Prostate gland (tissue), 2 donors: ENCODE results near the gene SLC25A21. TPM values are rescaled to one million over a fixed set of nuclear protein-coding genes. Genes with fewer than 3 reads are reported as not detected.

Experiments used
- DNase-seq: peaks from one replicate; pipeline ENCODE4 v3.0.0-alpha.2; 2019; ENCODE audit warnings: low spot score
- H3K27ac ChIP-seq, 2 donors: fragments of 200-600 bp; sonication (generic); 2 replicates each; pipeline ENCODE4 v1.5.1; 2017 to 2019
- H3K27me3 ChIP-seq: fragments of 200-600 bp; sonication (generic); replicated peaks from 2 replicates; pipeline ENCODE4 v1.5.1; 2019; ENCODE audit not compliant: insufficient read depth
- H3K36me3 ChIP-seq, 2 donors: fragments of 200-600 bp; sonication (generic); 1 replicate in 1 of 2; 2 replicates in 1 of 2; pipeline versions ENCODE4 v1.5.1 to v1.8.1; 2017 to 2019
- H3K4me1 ChIP-seq: fragments of 200-600 bp; sonication (generic); replicated peaks from 2 replicates; pipeline ENCODE4 v1.5.1; 2019
- H3K4me3 ChIP-seq, 2 donors: fragments of 200-600 bp; sonication (generic); 2 replicates each; pipeline ENCODE4 v1.5.1; 2017 to 2019
- H3K9me3 ChIP-seq: fragments of 200-600 bp; sonication (generic); 2 replicates; pipeline ENCODE4 v1.5.1; 2017
- POLR2A ChIP-seq: fragments of 450-650 bp; IDR thresholded peaks from one replicate; pipeline ENCODE4 v1.6.1; 2016; ENCODE audit warnings: antibody characterized with exemption, mild to moderate bottlenecking
- POLR2AphosphoS5 ChIP-seq: sonication (generic); formaldehyde crosslinking; IDR thresholded peaks from one replicate; pipeline ENCODE4 v1.6.1; 2017; ENCODE audit warnings: antibody characterized with exemption
- WGBS: methylation state at CpG from one replicate; pipeline ENCODE4 v1.1.5; 2018; 5-methylcytosine and 5-hydroxymethylcytosine counted together
- intact Hi-C: fragments of 100-400 bp; cut with DNase I; formaldehyde crosslinking; loops from one replicate; pipeline ENCODE4 v1.14.2; 2022
- total RNA-seq, 2 donors: library from RNA; depleted of rRNA; stranded (reverse); fragments of >200 nt; gene quantifications; one replicate each; pipeline ENCODE4 v1.1.0, GENCODE V29; 2016
- TF ChIP-seq, protein P1 (sequence below), 4 experiments: fragments of 200-600 bp in 2 of 4; fragments of 450-650 bp in 2 of 4; sonication (generic) in 2 of 4; IDR thresholded peaks; 1 replicate in 3 of 4; 2 replicates in 1 of 4; pipeline ENCODE4 v1.5.1; 2016 to 2019; ENCODE audit warnings: antibody characterized with exemption in 4 of 4, mild to moderate bottlenecking in 2 of 4, moderate library complexity in 2 of 4

Gene SLC25A21
- total RNA-seq, 2 donors from 2014 or later: 1.5 to 7.7 TPM

DNA sequence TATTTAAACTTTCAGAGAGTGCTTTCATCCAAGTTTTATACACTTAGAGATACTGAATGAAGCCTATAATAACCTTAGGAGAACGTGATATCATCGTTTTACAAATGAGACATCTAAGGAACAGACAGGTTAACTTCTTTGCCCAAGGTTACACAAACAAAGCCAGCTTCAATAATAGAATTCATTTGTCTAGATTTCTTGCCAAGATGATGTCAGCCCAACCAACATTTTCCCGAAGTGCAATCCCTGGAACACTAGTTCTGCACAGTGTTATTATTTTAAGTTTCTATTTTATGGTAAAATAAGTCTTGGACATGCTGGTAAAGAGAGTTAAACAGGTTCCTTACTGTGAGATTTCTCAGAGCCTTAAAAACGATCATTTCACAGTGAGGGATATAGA lies 174.6 kb downstream of the SLC25A21 start:
- no peak overlapping the region for H3K27ac ChIP-seq
- no peaks in the 10 kb centered on the region for H3K4me1 ChIP-seq
- TF ChIP-seq, protein P1, sequence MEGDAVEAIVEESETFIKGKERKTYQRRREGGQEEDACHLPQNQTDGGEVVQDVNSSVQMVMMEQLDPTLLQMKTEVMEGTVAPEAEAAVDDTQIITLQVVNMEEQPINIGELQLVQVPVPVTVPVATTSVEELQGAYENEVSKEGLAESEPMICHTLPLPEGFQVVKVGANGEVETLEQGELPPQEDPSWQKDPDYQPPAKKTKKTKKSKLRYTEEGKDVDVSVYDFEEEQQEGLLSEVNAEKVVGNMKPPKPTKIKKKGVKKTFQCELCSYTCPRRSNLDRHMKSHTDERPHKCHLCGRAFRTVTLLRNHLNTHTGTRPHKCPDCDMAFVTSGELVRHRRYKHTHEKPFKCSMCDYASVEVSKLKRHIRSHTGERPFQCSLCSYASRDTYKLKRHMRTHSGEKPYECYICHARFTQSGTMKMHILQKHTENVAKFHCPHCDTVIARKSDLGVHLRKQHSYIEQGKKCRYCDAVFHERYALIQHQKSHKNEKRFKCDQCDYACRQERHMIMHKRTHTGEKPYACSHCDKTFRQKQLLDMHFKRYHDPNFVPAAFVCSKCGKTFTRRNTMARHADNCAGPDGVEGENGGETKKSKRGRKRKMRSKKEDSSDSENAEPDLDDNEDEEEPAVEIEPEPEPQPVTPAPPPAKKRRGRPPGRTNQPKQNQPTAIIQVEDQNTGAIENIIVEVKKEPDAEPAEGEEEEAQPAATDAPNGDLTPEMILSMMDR (IDR thresholded peaks at IDR 0.05): no peak
- no peak for TF ChIP-seq POLR2AphosphoS5
- TF ChIP-seq POLR2A: no peak
- H3K27me3 ChIP-seq: no peaks in the 10 kb centered on the region
- WGBS: 13% methylated on average over 4 of the region's 4 CpGs
- intact Hi-C loops: no loop called here
- no peak for DNase-seq
- no peaks in the 10 kb centered on the region for H3K36me3 ChIP-seq
- H3K4me3 ChIP-seq: no peak overlapping the region
- H3K9me3 ChIP-seq: no peaks in the 10 kb centered on the region

- Histone ChIP-seq H3K36me3 (no peaks in the 10 kb centered on the region), H3K4me3 (no peak overlapping the region), H3K27ac (no peak overlapping the region), H3K27me3 (no peaks in the 10 kb centered on the region), H3K9me3 (no peaks in the 10 kb centered on the region), H3K4me1 (no peaks in the 10 kb centered on the region)
- WGBS: 87% methylated on average over 5 of the region's 5 CpGs
- TF ChIP-seq, protein P1 (IDR thresholded peaks at IDR 0.05): no peak
- no peak for TF ChIP-seq POLR2A
- TF ChIP-seq POLR2AphosphoS5: no peak
- no peak for DNase-seq
- intact Hi-C loops: no loop called here
Measured at GRCh38 chr14:36996857-36997590, 175.4 kb downstream of the SLC25A21 start.

DNA sequence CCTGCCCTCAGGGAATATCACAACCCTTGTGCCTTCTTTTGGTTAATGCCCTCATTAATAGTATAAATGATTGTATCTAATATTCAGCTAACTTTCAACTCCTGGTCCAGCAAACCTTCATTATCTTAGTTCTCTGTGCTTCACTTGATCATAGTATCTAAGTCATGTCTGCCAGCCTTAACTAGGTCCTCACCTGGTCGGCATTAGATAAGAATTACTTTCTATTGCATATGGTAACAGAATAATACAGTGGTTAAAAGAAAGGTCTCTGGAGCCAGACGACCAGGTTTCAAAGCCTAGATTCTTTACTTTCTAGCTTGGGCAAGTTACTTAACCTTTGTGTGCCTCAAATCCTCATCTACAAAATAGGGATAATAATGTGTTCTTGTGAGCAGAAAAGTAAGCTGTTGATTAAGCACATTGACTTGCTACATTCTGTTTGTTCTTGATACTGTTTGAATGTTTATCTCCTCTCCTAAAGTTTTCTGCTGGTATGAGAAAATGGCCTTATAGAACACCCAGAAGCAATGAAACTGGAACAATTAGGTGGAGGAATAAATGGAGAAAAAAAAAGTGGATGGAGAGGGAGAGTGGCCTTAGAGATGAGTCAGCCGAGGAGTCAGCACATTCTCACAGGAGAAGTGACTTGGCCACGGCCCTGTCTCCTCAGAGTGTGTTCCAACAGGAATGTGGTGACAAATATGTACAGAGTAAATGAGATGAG lies 176.1 kb downstream of the SLC25A21 start:
- Histone ChIP-seq H3K4me1 (no peaks in the 10 kb centered on the region), H3K4me3 (no peak overlapping the region), H3K36me3 (no peaks in the 10 kb centered on the region), H3K9me3 (no peaks in the 10 kb centered on the region), H3K27ac (no peak overlapping the region), H3K27me3 (no peaks in the 10 kb centered on the region)
- intact Hi-C loops: no loop called here
- TF ChIP-seq POLR2AphosphoS5: no peak
- TF ChIP-seq, protein P1 (IDR thresholded peaks at IDR 0.05): no peak
- no peak for TF ChIP-seq POLR2A
- no peak for DNase-seq
- 86% methylated on average over 4 of the region's 4 CpGs for WGBS

- no peak for DNase-seq
- Histone ChIP-seq H3K27me3 (no peaks in the 10 kb centered on the region), H3K4me3 (no peak overlapping the region), H3K27ac (no peak overlapping the region), H3K4me1 (no peaks in the 10 kb centered on the region), H3K36me3 (no peaks in the 10 kb centered on the region), H3K9me3 (no peaks in the 10 kb centered on the region)
- intact Hi-C loops: no loop called here
- no peak for TF ChIP-seq POLR2AphosphoS5
- TF ChIP-seq POLR2A: no peak
- TF ChIP-seq, protein P1 (IDR thresholded peaks at IDR 0.05): no peak
- WGBS: 66% methylated on average over 3 of the region's 3 CpGs
Measured at GRCh38 chr14:36989806-36990205, 182.6 kb downstream of the SLC25A21 start.

GRCh38 chr14:36988989-36989388 lies 183.4 kb downstream of the SLC25A21 start:
- Histone ChIP-seq H3K9me3 (no peaks in the 10 kb centered on the region), H3K36me3 (no peaks in the 10 kb centered on the region), H3K27ac (no peak overlapping the region), H3K27me3 (no peaks in the 10 kb centered on the region), H3K4me3 (no peak overlapping the region), H3K4me1 (no peaks in the 10 kb centered on the region)
- TF ChIP-seq, protein P1 (IDR thresholded peaks at IDR 0.05): no peak
- TF ChIP-seq POLR2A (no peak), POLR2AphosphoS5 (no peak)
- WGBS: 82% methylated on average over 1 of the region's 1 CpG
- intact Hi-C loops: no loop called here
- no peak for DNase-seq
